Activated naive CD8-positive, alpha-beta T cell treated with anti-CD3 and anti-CD28 coated beads, Interleukin-2, amount 50 U/mL, for 24 hours (primary cell): ENCODE results near the gene ARHGAP31.

Source experiments
- ATAC-seq: fragments of 150-1000 bp; cut with Tn5 transposase; one replicate; pipeline ENCODE4 v1.10.0; 2021
- DNase-seq: peaks from one replicate; pipeline ENCODE4 v3.0.0; 2021
- H3K27ac Mint-ChIP-seq: one replicate; pipeline ENCODE4 v1.8.0; 2021; ENCODE audit warnings: mild to moderate bottlenecking, mixed read lengths
- H3K27me3 Mint-ChIP-seq: one replicate; pipeline ENCODE4 v1.8.0; 2021; ENCODE audit warnings: mixed read lengths
- H3K36me3 Mint-ChIP-seq: one replicate; pipeline ENCODE4 v1.8.0; 2021; ENCODE audit warnings: low read depth, mixed read lengths
- H3K4me1 Mint-ChIP-seq: one replicate; pipeline ENCODE4 v1.8.0; 2021; ENCODE audit warnings: mixed read lengths
- H3K4me3 Mint-ChIP-seq: one replicate; pipeline ENCODE4 v1.8.0; 2021; ENCODE audit warnings: mild to moderate bottlenecking, moderate library complexity, mixed read lengths
- H3K9me3 Mint-ChIP-seq: one replicate; pipeline ENCODE4 v1.8.0; 2021; ENCODE audit warnings: mixed read lengths

Gene ARHGAP31

GRCh38 chr3:119428538-119428937, 134.4 kb downstream of the ARHGAP31 start:
- Mint-ChIP-seq H3K9me3 (peaks cover 77% of the 10 kb centered on the region), H3K4me3 (no peak overlapping the region), H3K27ac (no peak overlapping the region), H3K27me3 (no peaks in the 10 kb centered on the region), H3K36me3 (peaks cover 70% of the 10 kb centered on the region), H3K4me1 (no peaks in the 10 kb centered on the region)
- DNase-seq (no peak), ATAC-seq (no peak)

DNA sequence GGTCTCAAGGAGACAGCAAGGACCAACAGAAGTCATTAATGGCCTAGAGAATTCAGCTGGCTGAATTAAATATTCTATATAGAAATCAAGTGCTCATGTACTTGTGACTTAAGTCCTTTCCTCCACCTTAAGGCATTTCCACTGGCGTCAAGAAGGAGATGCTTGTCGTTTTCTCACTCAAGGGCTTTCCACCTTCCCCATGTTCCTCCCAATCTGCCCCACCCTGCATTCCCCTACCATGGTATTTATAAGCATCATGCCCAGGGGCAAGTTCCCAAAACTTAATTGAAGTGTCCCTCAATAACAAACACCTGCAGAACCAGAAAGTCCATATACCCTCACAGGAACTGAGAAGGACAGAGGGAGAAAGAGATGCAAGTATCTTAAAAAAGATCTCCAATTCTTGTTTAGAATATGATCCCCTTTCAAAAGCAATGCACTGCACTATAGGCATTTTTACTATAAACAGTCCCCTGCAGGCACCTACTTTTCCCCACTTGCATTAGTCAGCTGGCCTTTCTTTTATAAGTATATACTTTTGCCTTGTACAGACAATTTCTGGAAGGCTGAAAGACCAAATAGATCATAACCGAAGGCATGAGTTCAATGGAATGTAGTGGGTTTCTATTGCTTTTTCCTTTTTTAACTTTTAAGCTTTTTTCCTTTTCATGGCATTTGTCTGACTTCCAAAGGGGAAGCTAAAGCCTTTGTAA, 139.6 kb downstream of the ARHGAP31 start:
- Mint-ChIP-seq H3K4me1 (no peaks in the 10 kb centered on the region), H3K4me3 (no peak overlapping the region)
- ATAC-seq = no peak

GRCh38 chr3:119434703-119435102, 140.5 kb downstream of the ARHGAP31 start:
- no peaks in the 10 kb centered on the region for H3K4me1 Mint-ChIP-seq
- no peak overlapping the region for H3K4me3 Mint-ChIP-seq
- ATAC-seq = no peak
- no peaks in the 10 kb centered on the region for H3K27me3 Mint-ChIP-seq
- peaks cover 20% of the 10 kb centered on the region for H3K9me3 Mint-ChIP-seq
- H3K36me3 Mint-ChIP-seq = peaks cover 81% of the 10 kb centered on the region
- no peak overlapping the region for H3K27ac Mint-ChIP-seq
- DNase-seq = no peak

More for the DNA sequence above, 139.6 kb downstream of the ARHGAP31 start:
- Mint-ChIP-seq H3K9me3 (peaks cover 30% of the 10 kb centered on the region), H3K27ac (no peak overlapping the region), H3K36me3 (peaks cover 89% of the 10 kb centered on the region), H3K27me3 (no peaks in the 10 kb centered on the region)
- no peak for DNase-seq

- H3K36me3 Mint-ChIP-seq = peaks cover 72% of the 10 kb centered on the region
- ATAC-seq (no peak), DNase-seq (no peak)
- no peaks in the 10 kb centered on the region for H3K4me1 Mint-ChIP-seq
- H3K9me3 Mint-ChIP-seq = peaks cover under 1% of the 10 kb centered on the region
- no peak overlapping the region for H3K4me3 Mint-ChIP-seq
- H3K27ac Mint-ChIP-seq = no peak overlapping the region
- no peaks in the 10 kb centered on the region for H3K27me3 Mint-ChIP-seq
Measured at GRCh38 chr3:119436977-119437376, 142.8 kb downstream of the ARHGAP31 start.

- Mint-ChIP-seq H3K36me3 (peaks cover 72% of the 10 kb centered on the region), H3K4me1 (no peaks in the 10 kb centered on the region), H3K27me3 (no peaks in the 10 kb centered on the region), H3K27ac (no peak overlapping the region), H3K4me3 (no peak overlapping the region), H3K9me3 (no peaks in the 10 kb centered on the region)
- no peak for DNase-seq
- no peak for ATAC-seq
Measured at GRCh38 chr3:119437691-119438258, 143.6 kb downstream of the ARHGAP31 start.

DNA sequence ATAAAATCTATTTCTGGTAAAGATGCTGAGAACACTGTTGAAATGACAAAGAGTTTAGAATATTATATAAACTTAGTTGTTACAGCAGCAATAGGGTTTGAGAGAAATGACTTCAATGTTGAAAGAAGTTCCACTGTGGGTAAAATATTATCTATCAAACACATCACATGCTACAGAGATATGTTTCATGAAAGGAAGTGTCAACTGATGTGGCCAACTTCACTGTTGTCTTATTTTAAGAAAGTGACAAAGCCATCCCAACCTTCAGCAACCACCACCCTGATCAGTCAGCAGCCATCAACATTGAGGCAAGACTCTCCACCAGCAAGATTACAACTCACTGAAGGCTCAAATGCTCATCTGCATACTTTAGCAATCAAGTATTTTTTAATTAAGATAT, 149.0 kb downstream of the ARHGAP31 start:
- Mint-ChIP-seq H3K9me3 (no peaks in the 10 kb centered on the region), H3K4me1 (peaks cover 5% of the 10 kb centered on the region), H3K27ac (no peak overlapping the region), H3K27me3 (no peaks in the 10 kb centered on the region), H3K36me3 (peaks cover 52% of the 10 kb centered on the region), H3K4me3 (no peak overlapping the region)
- ATAC-seq (no peak), DNase-seq (no peak)

DNA sequence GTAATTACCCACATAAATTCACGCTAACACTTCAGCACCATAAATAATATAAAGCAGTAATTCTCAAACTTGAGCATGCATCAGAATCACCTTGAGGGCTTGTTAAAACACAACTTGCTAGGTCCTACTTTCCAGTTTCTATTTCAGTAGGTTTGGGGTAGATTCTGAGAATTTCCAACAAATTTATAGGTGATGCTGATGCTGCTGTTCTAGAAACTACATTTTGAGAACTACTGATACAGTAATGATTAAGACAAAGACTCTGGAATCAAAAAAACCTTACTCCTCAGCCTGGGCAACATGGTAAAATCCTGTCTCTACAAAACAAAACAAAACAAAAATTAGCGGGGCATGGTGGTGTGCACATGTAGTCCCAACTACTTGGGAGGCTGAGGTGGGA, 150.4 kb downstream of the ARHGAP31 start:
- Mint-ChIP-seq H3K36me3 (peaks cover 49% of the 10 kb centered on the region), H3K27me3 (no peaks in the 10 kb centered on the region), H3K9me3 (no peaks in the 10 kb centered on the region), H3K27ac (no peak overlapping the region), H3K4me1 (peaks cover 5% of the 10 kb centered on the region), H3K4me3 (no peak overlapping the region)
- ATAC-seq (no peak), DNase-seq (no peak)

- Mint-ChIP-seq H3K4me3 (no peak overlapping the region), H3K27me3 (no peaks in the 10 kb centered on the region), H3K9me3 (no peaks in the 10 kb centered on the region), H3K4me1 (no peaks in the 10 kb centered on the region), H3K36me3 (peaks cover 47% of the 10 kb centered on the region), H3K27ac (no peak overlapping the region)
- ATAC-seq (no peak), DNase-seq (no peak)
Measured at GRCh38 chr3:119453822-119454221, 159.6 kb downstream of the ARHGAP31 start.

DNA sequence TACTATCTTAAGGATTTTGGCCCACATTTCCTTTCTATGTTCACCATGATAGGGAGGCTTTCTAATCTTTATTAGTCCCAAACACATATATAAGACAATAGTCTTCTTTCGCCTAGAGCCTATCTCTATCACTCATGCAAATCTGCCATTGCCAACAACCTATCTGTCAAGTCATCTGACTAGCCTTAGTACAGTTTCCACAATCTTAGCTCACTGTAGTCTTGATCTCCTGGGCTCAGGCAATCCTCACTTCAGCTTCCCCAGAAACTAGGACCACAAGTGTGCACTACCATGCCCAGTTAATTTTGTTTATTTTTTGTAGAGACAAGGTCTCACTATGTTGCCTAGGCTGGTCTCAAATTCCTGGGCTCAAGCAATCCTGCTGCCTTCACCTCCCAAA, 162.3 kb downstream of the ARHGAP31 start:
- peaks cover 8% of the 10 kb centered on the region for H3K4me1 Mint-ChIP-seq
- H3K27me3 Mint-ChIP-seq = no peaks in the 10 kb centered on the region
- no peak for DNase-seq
- no peaks in the 10 kb centered on the region for H3K9me3 Mint-ChIP-seq
- no peak overlapping the region for H3K27ac Mint-ChIP-seq
- no peak overlapping the region for H3K4me3 Mint-ChIP-seq
- ATAC-seq = no peak
- peaks cover 47% of the 10 kb centered on the region for H3K36me3 Mint-ChIP-seq

GRCh38 chr3:119457246-119457645, 163.1 kb downstream of the ARHGAP31 start:
- H3K4me1 Mint-ChIP-seq = peaks cover 15% of the 10 kb centered on the region
- peaks cover 43% of the 10 kb centered on the region for H3K36me3 Mint-ChIP-seq
- H3K27ac Mint-ChIP-seq = no peak overlapping the region
- H3K27me3 Mint-ChIP-seq = no peaks in the 10 kb centered on the region
- no peaks in the 10 kb centered on the region for H3K9me3 Mint-ChIP-seq
- H3K4me3 Mint-ChIP-seq = no peak overlapping the region
- no peak for ATAC-seq
- DNase-seq = no peak

- Mint-ChIP-seq H3K27me3 (peaks cover 3% of the 10 kb centered on the region), H3K27ac (peak within 1 kb of the TSS; percentile 97), H3K4me3 (peak within 1 kb of the TSS; percentile 99), H3K36me3 (peaks cover 18% of the 10 kb centered on the region), H3K4me1 (peaks cover 41% of the 10 kb centered on the region), H3K9me3 (peaks cover 4% of the 10 kb centered on the region)
- DNase-seq (peak; percentile 99), ATAC-seq (peak; percentile 92)
Measured at GRCh38 chr3:119463171-119464169, 169.3 kb downstream of the ARHGAP31 start, which contains the start of gene TMEM39A. TSS of gene TMEM39A (minus strand) at chr3:119463615. CDS start at chr3:119462074, 1,541 bp downstream.

GRCh38 chr3:119468041-119468440, 173.9 kb downstream of the ARHGAP31 start:
- peaks cover 20% of the 10 kb centered on the region for H3K36me3 Mint-ChIP-seq
- peaks cover 43% of the 10 kb centered on the region for H3K4me1 Mint-ChIP-seq
- H3K27ac Mint-ChIP-seq = peak overlapping the region; percentile 91
- H3K9me3 Mint-ChIP-seq = peaks cover 4% of the 10 kb centered on the region
- H3K27me3 Mint-ChIP-seq = peaks cover 3% of the 10 kb centered on the region
- DNase-seq = no peak
- ATAC-seq = no peak
- peak overlapping the region; percentile 89 for H3K4me3 Mint-ChIP-seq

- ATAC-seq (peak; percentile 11), DNase-seq (no peak)
- Mint-ChIP-seq H3K9me3 (no peaks in the 10 kb centered on the region), H3K4me3 (peak overlapping the region; percentile 89), H3K36me3 (peaks cover 14% of the 10 kb centered on the region), H3K27ac (peak overlapping the region; percentile 91), H3K27me3 (no peaks in the 10 kb centered on the region), H3K4me1 (peaks cover 30% of the 10 kb centered on the region)
Measured at GRCh38 chr3:119469418-119470189, 175.4 kb downstream of the ARHGAP31 start.
